HFFc6 (cell line): ENCODE data around the gene ITGB7. TPM values are rescaled to one million over a fixed set of nuclear protein-coding genes. Genes with fewer than 3 reads are reported as not detected.
A peak's percentile ranks its signal among the peaks of the same experiment; 100 is the strongest.

Experiments
- DNase-seq: peaks from one replicate; pipeline ENCODE4 v3.0.0-alpha.2; 2018
- H3K27ac Mint-ChIP-seq: 2 replicates; pipeline ENCODE4 v1.8.0; 2020; ENCODE audit warnings: mild to moderate bottlenecking, mixed read lengths
- H3K27me3 Mint-ChIP-seq: 2 replicates; pipeline ENCODE4 v1.8.0; 2021; ENCODE audit warnings: mild to moderate bottlenecking, moderate library complexity, mixed read lengths; ENCODE audit not compliant: insufficient read depth
- H3K36me3 Mint-ChIP-seq: 2 replicates; pipeline ENCODE4 v1.8.0; 2021; ENCODE audit warnings: low read depth, mixed read lengths
- H3K4me1 Mint-ChIP-seq: 2 replicates; pipeline ENCODE4 v1.8.0; 2020; ENCODE audit warnings: low read depth, mixed read lengths
- H3K4me3 Mint-ChIP-seq: 2 replicates; pipeline ENCODE4 v1.8.0; 2020; ENCODE audit warnings: mild to moderate bottlenecking, moderate library complexity, mixed read lengths
- H3K9me3 Mint-ChIP-seq: 2 replicates; pipeline ENCODE4 v1.8.0; 2020; ENCODE audit warnings: mild to moderate bottlenecking, mixed read lengths
- total RNA-seq, 6 experiments: library from RNA; stranded (reverse); fragmentation: NEBNext Ultra II Directional; extraction: Animal tissue kit (Norgen Biotek cat#: 25700); gene quantifications; 2 replicates in 1 of 6; 3 replicates in 5 of 6; pipeline ENCODE4 v1.2.3, GENCODE V29; 2021
- TF ChIP-seq, protein P1 (sequence below): fragments of 200-600 bp; sonication (generic); IDR thresholded peaks from 2 replicates; pipeline ENCODE4 v1.5.0; 2021; ENCODE audit warnings: antibody characterized with exemption, mild to moderate bottlenecking

Gene ITGB7
- total RNA-seq, 6 experiments from 2014 or later: 0.35 to 1.5 (median 0.93) TPM

GRCh38 chr12:53185582-53186153, 21.4 kb downstream of the ITGB7 start:
- no peak for DNase-seq
- H3K4me3 Mint-ChIP-seq: no peak overlapping the region; the same call in 1 of the 2 replicates
- no peak overlapping the region for H3K27ac Mint-ChIP-seq

GRCh38 chr12:53184828-53185227, 22.2 kb downstream of the ITGB7 start:
- peaks cover 48% of the 10 kb centered on the region for H3K36me3 Mint-ChIP-seq
- H3K27me3 Mint-ChIP-seq: no peaks in the 10 kb centered on the region
- TF ChIP-seq, protein P1, sequence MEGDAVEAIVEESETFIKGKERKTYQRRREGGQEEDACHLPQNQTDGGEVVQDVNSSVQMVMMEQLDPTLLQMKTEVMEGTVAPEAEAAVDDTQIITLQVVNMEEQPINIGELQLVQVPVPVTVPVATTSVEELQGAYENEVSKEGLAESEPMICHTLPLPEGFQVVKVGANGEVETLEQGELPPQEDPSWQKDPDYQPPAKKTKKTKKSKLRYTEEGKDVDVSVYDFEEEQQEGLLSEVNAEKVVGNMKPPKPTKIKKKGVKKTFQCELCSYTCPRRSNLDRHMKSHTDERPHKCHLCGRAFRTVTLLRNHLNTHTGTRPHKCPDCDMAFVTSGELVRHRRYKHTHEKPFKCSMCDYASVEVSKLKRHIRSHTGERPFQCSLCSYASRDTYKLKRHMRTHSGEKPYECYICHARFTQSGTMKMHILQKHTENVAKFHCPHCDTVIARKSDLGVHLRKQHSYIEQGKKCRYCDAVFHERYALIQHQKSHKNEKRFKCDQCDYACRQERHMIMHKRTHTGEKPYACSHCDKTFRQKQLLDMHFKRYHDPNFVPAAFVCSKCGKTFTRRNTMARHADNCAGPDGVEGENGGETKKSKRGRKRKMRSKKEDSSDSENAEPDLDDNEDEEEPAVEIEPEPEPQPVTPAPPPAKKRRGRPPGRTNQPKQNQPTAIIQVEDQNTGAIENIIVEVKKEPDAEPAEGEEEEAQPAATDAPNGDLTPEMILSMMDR: no peak
- H3K4me1 Mint-ChIP-seq: peaks cover 42% of the 10 kb centered on the region
- no peak overlapping the region for H3K4me3 Mint-ChIP-seq
- no peak overlapping the region for H3K27ac Mint-ChIP-seq
- no peaks in the 10 kb centered on the region for H3K9me3 Mint-ChIP-seq
- DNase-seq: no peak

More at GRCh38 chr12:53185582-53186153, 21.4 kb downstream of the ITGB7 start:
- TF ChIP-seq, protein P1: peak; percentile 46; the same call in 1 of the 2 replicates
- H3K9me3 Mint-ChIP-seq: no peaks in the 10 kb centered on the region
- H3K27me3 Mint-ChIP-seq: no peaks in the 10 kb centered on the region
- peaks cover 43% of the 10 kb centered on the region for H3K4me1 Mint-ChIP-seq
- H3K36me3 Mint-ChIP-seq: peaks cover 48% of the 10 kb centered on the region

GRCh38 chr12:53182903-53183302, 24.1 kb downstream of the ITGB7 start:
- Mint-ChIP-seq H3K9me3 (no peaks in the 10 kb centered on the region), H3K27me3 (no peaks in the 10 kb centered on the region), H3K36me3 (peaks cover 48% of the 10 kb centered on the region), H3K4me3 (peak overlapping the region; percentile 90), H3K4me1 (peaks cover 46% of the 10 kb centered on the region), H3K27ac (peak overlapping the region; percentile 6)
- no peak for DNase-seq
- TF ChIP-seq, protein P1: no peak

DNA sequence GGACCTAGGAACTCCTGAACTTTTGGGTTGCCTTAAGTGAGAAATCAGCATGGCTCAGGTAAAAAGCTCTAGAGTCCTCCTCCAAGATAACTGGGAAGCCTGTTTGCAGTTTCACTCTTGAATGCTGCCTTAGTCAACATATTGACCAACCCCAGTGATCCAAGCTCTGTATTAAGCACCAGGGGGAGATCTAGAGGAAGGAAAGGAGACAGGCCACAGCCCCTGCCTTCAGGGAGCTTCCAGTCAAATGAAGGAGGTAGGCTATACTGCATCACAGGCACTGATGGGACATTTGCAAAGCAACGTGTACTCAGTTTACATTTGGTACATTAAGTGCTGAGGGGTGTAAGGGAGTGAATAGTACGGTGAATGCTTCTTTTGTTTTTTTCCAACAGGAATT, 25.1 kb downstream of the ITGB7 start:
- no peak for DNase-seq
- TF ChIP-seq, protein P1: no peak
- Mint-ChIP-seq H3K4me3 (peak overlapping the region; percentile 90), H3K9me3 (no peaks in the 10 kb centered on the region), H3K36me3 (peaks cover 40% of the 10 kb centered on the region), H3K27ac (0 out of 2 replicates have a peak overlapping the region, but pooled peaks have one; percentile 6), H3K4me1 (peaks cover 46% of the 10 kb centered on the region), H3K27me3 (no peaks in the 10 kb centered on the region)

DNA sequence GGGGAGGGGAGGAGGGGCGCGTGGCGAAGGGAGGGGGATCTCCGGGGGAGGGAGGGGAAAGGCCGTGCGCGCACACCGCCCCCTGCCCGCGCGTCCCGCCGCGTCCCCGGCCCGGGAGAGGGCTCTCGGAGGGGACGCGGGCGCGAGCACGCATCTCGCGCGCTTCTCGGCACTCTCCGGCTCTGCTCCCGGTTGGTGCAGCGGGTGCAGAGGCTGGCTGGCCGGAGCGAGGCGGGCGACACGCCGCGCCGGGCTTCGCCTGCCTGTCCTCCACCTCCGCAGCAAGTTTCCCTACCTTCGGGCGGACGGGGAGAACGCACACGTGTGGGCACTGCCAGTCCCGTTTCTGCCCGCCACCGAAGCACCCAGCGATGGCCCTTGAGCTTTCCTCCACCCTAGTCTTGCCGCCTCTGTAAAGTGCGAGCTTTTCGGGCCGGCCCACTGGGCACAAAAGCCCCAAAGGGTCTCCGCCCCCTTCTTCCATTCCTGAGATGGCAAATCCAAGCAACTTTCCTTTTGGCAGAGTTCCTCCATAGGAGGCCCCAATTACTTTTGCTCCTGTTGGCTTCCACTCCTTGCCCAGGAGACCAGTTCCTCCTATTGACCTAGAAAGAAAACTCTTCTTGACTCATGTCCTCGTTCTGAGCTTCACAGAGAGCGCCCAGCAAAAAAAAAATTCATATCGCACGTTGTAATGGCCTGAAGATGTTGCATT, 26.0 kb downstream of the ITGB7 start:
- Mint-ChIP-seq H3K36me3 (peaks cover 32% of the 10 kb centered on the region), H3K27ac (peak overlapping the region; percentile 92), H3K9me3 (no peaks in the 10 kb centered on the region), H3K4me1 (peaks cover 46% of the 10 kb centered on the region), H3K4me3 (peak overlapping the region; percentile 90), H3K27me3 (no peaks in the 10 kb centered on the region)
- TF ChIP-seq, protein P1: peak; percentile 39; the same call in 1 of the 2 replicates
- DNase-seq: peak; percentile 63
